Measurements from ENCODE around the gene ZRANB1. TPM values are rescaled to one million over a fixed set of nuclear protein-coding genes. Genes with fewer than 3 reads are reported as not detected.
A peak's percentile ranks its signal among the peaks of the same experiment; 100 is the strongest.

Gene ZRANB1
- total RNA-seq, 2 donors from 2014 or later = 17.9 to 28.7 TPM

GRCh38 chr10:125021686-125022344 lies 79.9 kb downstream of the ZRANB1 start:
- no peak overlapping the region for H3K27ac ChIP-seq
- DNase-seq (ENCODE audit: low spot score) = no peak

DNA sequence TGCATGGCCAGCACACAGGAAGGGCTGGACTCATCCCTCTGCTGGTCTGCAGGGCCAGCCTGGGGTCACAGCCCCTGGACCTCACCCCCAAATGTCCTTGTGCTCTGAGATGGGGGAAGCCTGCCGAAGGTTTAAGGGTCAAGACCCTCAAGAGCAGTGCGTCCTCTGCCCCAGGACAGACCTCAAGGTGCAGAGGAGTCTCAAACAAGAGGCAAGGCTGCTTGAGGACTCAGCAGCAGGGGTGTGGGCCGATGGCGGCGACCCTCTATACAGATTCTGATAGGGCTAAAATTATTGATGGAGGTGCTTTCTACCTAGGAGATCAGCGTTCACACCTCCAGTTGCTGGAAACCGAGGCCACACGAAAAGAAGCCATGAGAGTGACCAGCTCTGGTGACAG lies 80.7 kb downstream of the ZRANB1 start:
- no peak for DNase-seq (ENCODE audit: low spot score)
- WGBS = 95% methylated on average over 8 of the region's 8 CpGs
- no peak overlapping the region for H3K27ac ChIP-seq

More at GRCh38 chr10:125021686-125022344, 79.9 kb downstream of the ZRANB1 start:
- no peaks in the 10 kb centered on the region for H3K36me3 ChIP-seq
- H3K27me3 ChIP-seq (replicated peaks; ENCODE audit: insufficient read depth) = no peaks in the 10 kb centered on the region
- no peak for TF ChIP-seq POLR2A (IDR thresholded peaks at IDR 0.05)
- TF ChIP-seq POLR2AphosphoS5 (IDR thresholded peaks at IDR 0.05) = no peak
- TF ChIP-seq, protein P1, sequence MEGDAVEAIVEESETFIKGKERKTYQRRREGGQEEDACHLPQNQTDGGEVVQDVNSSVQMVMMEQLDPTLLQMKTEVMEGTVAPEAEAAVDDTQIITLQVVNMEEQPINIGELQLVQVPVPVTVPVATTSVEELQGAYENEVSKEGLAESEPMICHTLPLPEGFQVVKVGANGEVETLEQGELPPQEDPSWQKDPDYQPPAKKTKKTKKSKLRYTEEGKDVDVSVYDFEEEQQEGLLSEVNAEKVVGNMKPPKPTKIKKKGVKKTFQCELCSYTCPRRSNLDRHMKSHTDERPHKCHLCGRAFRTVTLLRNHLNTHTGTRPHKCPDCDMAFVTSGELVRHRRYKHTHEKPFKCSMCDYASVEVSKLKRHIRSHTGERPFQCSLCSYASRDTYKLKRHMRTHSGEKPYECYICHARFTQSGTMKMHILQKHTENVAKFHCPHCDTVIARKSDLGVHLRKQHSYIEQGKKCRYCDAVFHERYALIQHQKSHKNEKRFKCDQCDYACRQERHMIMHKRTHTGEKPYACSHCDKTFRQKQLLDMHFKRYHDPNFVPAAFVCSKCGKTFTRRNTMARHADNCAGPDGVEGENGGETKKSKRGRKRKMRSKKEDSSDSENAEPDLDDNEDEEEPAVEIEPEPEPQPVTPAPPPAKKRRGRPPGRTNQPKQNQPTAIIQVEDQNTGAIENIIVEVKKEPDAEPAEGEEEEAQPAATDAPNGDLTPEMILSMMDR (IDR thresholded peaks at IDR 0.05) = no peak
- intact Hi-C loops (cut with DNase I) = no loop called here
- H3K4me1 ChIP-seq (replicated peaks) = peaks cover 20% of the 10 kb centered on the region
- H3K9me3 ChIP-seq = no peaks in the 10 kb centered on the region
- WGBS = 86% methylated on average over 17 of the region's 17 CpGs
- no peak overlapping the region for H3K4me3 ChIP-seq

GRCh38 chr10:125023255-125023654 lies 81.3 kb downstream of the ZRANB1 start:
- Histone ChIP-seq H3K4me3 (no peak overlapping the region), H3K4me1 (replicated peaks) (peaks cover 13% of the 10 kb centered on the region), H3K27ac (peak overlapping the region; percentile 60 to 73), H3K9me3 (no peaks in the 10 kb centered on the region), H3K27me3 (replicated peaks; ENCODE audit: insufficient read depth) (no peaks in the 10 kb centered on the region), H3K36me3 (no peaks in the 10 kb centered on the region)
- no peak for DNase-seq (ENCODE audit: low spot score)
- intact Hi-C loops (cut with DNase I) = no loop called here
- TF ChIP-seq POLR2AphosphoS5 (IDR thresholded peaks at IDR 0.05) = no peak
- TF ChIP-seq POLR2A (IDR thresholded peaks at IDR 0.05) = no peak
- TF ChIP-seq, protein P1 (IDR thresholded peaks at IDR 0.05) = no peak
- 43% methylated on average over 21 of the region's 21 CpGs for WGBS

More for the DNA sequence above, 80.7 kb downstream of the ZRANB1 start:
- intact Hi-C loops (cut with DNase I) = no loop called here
- no peak for TF ChIP-seq POLR2AphosphoS5 (IDR thresholded peaks at IDR 0.05)
- Histone ChIP-seq H3K4me1 (replicated peaks) (peaks cover 14% of the 10 kb centered on the region), H3K9me3 (no peaks in the 10 kb centered on the region), H3K36me3 (no peaks in the 10 kb centered on the region), H3K4me3 (no peak overlapping the region), H3K27me3 (replicated peaks; ENCODE audit: insufficient read depth) (no peaks in the 10 kb centered on the region)

DNA sequence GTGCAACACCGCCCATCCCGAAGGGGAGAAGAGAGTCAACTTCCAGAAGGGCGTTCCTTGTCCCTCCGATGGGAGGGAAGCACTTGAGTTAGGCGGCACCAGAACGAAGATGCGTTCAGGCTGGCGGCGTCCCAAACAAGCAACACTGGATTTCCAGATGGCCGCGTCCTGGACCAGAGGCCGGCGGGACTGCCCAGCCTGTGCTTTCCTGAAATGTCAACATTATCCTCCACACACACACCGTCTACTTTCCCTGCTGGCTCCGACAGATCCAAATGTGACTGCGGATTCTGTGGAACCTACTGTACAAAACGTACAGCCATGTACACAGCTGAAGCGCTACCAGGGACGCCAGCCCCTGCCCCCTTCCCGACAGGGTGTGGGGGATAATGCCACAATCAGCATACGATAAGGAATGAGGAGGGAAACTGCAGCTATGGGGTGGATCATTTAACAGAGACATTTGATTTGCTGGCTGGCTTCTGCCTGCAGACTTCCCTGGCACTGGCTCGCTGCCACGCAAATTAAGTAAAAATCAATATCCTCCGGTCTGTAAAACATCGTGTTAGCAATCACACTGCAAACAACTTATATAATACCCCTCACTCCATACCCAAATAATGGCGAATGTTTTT lies 82.1 kb downstream of the ZRANB1 start:
- Histone ChIP-seq H3K4me3 (no peak overlapping the region), H3K27me3 (replicated peaks; ENCODE audit: insufficient read depth) (no peaks in the 10 kb centered on the region), H3K4me1 (replicated peaks) (peaks cover 20% of the 10 kb centered on the region), H3K36me3 (no peaks in the 10 kb centered on the region), H3K9me3 (no peaks in the 10 kb centered on the region), H3K27ac (peak overlapping the region; percentile 60 to 73)
- peak; percentile 69 for DNase-seq (ENCODE audit: low spot score)
- intact Hi-C loops (cut with DNase I) = no loop called here
- 9% methylated on average over 26 of the region's 26 CpGs for WGBS
- TF ChIP-seq, protein P1 (IDR thresholded peaks at IDR 0.05) = no peak
- peak; percentile 56 for TF ChIP-seq POLR2AphosphoS5 (IDR thresholded peaks at IDR 0.05)
- no peak for TF ChIP-seq POLR2A (IDR thresholded peaks at IDR 0.05)

GRCh38 chr10:125024497-125025234 lies 82.7 kb downstream of the ZRANB1 start:
- 41% methylated on average over 16 of the region's 16 CpGs for WGBS
- no peaks in the 10 kb centered on the region for H3K27me3 ChIP-seq (replicated peaks; ENCODE audit: insufficient read depth)
- DNase-seq (ENCODE audit: low spot score) = no peak
- H3K4me1 ChIP-seq (replicated peaks) = peaks cover 26% of the 10 kb centered on the region
- intact Hi-C loops (cut with DNase I) = no loop called here
- H3K36me3 ChIP-seq = no peaks in the 10 kb centered on the region
- H3K27ac ChIP-seq = peak overlapping the region in 1 of 2 donors; percentile 73
- no peak for TF ChIP-seq POLR2AphosphoS5 (IDR thresholded peaks at IDR 0.05)
- no peak for TF ChIP-seq POLR2A (IDR thresholded peaks at IDR 0.05)
- TF ChIP-seq, protein P1 (IDR thresholded peaks at IDR 0.05) = no peak
- no peaks in the 10 kb centered on the region for H3K9me3 ChIP-seq
- no peak overlapping the region for H3K4me3 ChIP-seq

Measured in prostate gland (tissue), 2 donors.